SK-N-SH treated with all-trans-retinoic acid at 6 μM for 48 hours (cell line): Measurements from ENCODE around the gene FAM124B.

Experiments
- RARB ChIP-seq: fragments of 250-450 bp; sonication (Bioruptor Pico); IDR thresholded peaks from 2 replicates; pipeline ENCODE4 v1.8.0; 2021; ENCODE audit warnings: mild to moderate bottlenecking, moderate library complexity
- ZFP30 ChIP-seq: fragments of 450-650 bp; formaldehyde crosslinking; IDR thresholded peaks from 2 replicates; pipeline ENCODE4 v1.5.0; 2022; ENCODE audit warnings: mild to moderate bottlenecking, moderate library complexity
- TF ChIP-seq, protein P1 (sequence below): fragments of 250-450 bp; sonication (Bioruptor Pico); IDR thresholded peaks from 2 replicates; pipeline ENCODE4 v1.8.0; 2020; ENCODE audit warnings: mild to moderate bottlenecking, moderate library complexity, borderline replicate concordance
- TF ChIP-seq, protein P2 (sequence below): fragments of 250-450 bp; sonication (Bioruptor Pico); IDR thresholded peaks from 2 replicates; pipeline ENCODE4 v1.8.0; 2021; ENCODE audit warnings: low read depth, mild to moderate bottlenecking, moderate library complexity, borderline replicate concordance

FAM124B gene

DNA sequence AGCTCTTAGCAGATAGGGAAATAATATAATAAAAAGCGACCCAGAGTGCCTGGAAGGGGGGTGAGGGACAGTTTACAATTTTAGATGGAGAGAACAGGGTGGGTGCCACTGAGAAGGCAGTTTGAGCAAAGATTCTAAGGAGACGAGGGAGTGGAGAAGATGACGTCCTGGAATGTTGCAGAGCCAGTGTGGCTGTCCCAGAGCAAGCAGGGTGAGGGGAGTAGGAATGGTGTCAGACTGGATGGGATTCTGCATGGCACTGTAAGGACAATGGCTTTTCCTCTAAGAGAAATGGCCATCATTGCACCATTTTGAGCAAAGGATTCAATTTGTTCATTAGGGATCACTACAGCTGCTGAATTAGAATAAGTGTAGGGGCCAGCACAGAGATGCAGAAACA lies 73.1 kb downstream of the FAM124B start (continued):
- TF ChIP-seq, protein P1, sequence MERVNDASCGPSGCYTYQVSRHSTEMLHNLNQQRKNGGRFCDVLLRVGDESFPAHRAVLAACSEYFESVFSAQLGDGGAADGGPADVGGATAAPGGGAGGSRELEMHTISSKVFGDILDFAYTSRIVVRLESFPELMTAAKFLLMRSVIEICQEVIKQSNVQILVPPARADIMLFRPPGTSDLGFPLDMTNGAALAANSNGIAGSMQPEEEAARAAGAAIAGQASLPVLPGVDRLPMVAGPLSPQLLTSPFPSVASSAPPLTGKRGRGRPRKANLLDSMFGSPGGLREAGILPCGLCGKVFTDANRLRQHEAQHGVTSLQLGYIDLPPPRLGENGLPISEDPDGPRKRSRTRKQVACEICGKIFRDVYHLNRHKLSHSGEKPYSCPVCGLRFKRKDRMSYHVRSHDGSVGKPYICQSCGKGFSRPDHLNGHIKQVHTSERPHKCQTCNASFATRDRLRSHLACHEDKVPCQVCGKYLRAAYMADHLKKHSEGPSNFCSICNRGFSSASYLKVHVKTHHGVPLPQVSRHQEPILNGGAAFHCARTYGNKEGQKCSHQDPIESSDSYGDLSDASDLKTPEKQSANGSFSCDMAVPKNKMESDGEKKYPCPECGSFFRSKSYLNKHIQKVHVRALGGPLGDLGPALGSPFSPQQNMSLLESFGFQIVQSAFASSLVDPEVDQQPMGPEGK (CRISPR knock-in tag), result no peak
- TF ChIP-seq RARB (CRISPR knock-in tag), result no peak
- TF ChIP-seq ZFP30 (CRISPR knock-in tag), result no peak
- TF ChIP-seq, protein P2, sequence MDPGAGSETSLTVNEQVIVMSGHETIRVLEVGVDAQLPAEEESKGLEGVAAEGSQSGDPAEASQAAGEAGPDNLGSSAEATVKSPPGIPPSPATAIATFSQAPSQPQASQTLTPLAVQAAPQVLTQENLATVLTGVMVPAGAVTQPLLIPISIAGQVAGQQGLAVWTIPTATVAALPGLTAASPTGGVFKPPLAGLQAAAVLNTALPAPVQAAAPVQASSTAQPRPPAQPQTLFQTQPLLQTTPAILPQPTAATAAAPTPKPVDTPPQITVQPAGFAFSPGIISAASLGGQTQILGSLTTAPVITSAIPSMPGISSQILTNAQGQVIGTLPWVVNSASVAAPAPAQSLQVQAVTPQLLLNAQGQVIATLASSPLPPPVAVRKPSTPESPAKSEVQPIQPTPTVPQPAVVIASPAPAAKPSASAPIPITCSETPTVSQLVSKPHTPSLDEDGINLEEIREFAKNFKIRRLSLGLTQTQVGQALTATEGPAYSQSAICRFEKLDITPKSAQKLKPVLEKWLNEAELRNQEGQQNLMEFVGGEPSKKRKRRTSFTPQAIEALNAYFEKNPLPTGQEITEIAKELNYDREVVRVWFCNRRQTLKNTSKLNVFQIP, result no peak
- TF ChIP-seq, all 23 proteins: peak for 0
